ENCODE measurements around the gene TIMP3.

GRCh38 chr22:32858121-32858703 lies 56.7 kb downstream of the TIMP3 start:
- TF ChIP-seq CTCF (IDR thresholded peaks at IDR 0.05) (no peak), POLR2A (IDR thresholded peaks at IDR 0.05) (no peak), POLR2AphosphoS5 (IDR thresholded peaks at IDR 0.05) (no peak), EP300 (IDR thresholded peaks at IDR 0.05) (no peak)

Measured in gastroesophageal sphincter (tissue), 3 donors.